ENCODE measurements around the gene PGM2.

DNA sequence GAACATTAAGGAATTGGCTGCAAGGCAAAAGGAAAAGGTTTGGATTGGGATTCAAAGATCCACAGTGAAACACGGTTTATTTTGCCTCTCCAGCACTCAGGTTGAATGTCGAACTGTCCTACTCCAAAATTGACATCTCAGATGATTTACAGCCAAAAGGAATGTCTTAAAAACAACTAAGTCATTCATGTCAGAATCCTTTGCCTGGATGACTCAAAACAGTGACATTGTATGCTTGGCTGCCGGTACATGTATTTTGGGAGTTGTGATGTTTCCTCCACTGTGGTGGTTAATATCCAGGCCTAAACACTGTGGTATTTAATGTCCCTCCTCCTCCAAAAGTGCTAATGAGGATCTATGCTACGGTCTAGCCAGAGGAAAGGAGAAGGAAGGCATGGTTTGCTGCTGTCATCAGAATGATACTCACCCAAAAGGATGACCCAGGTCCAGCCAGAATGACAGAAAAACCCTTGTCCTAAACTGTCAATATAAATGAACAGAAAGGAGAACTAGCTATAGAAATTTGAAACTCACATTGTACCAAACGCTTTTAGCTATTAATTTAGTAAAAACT is 20.9 kb downstream of the PGM2 start:
- TF ChIP-seq, protein P1, sequence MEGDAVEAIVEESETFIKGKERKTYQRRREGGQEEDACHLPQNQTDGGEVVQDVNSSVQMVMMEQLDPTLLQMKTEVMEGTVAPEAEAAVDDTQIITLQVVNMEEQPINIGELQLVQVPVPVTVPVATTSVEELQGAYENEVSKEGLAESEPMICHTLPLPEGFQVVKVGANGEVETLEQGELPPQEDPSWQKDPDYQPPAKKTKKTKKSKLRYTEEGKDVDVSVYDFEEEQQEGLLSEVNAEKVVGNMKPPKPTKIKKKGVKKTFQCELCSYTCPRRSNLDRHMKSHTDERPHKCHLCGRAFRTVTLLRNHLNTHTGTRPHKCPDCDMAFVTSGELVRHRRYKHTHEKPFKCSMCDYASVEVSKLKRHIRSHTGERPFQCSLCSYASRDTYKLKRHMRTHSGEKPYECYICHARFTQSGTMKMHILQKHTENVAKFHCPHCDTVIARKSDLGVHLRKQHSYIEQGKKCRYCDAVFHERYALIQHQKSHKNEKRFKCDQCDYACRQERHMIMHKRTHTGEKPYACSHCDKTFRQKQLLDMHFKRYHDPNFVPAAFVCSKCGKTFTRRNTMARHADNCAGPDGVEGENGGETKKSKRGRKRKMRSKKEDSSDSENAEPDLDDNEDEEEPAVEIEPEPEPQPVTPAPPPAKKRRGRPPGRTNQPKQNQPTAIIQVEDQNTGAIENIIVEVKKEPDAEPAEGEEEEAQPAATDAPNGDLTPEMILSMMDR (conservative IDR thresholded peaks at IDR 0.05; ENCODE audit: low read length) = no peak
- no peak for TF ChIP-seq EZH2phosphoT487 (IDR thresholded peaks at IDR 0.05; ENCODE audit: borderline replicate concordance, low read depth, low read length)

Data from OCI-LY7 (cell line).